GM12864 (cell line): Measurements from ENCODE around the gene SERPINE2.

Experiments
- DNase-seq: peaks from one replicate; pipeline ENCODE4 v3.0.0-alpha.2; 2011; ENCODE audit warnings: low read depth
- H3K4me3 ChIP-seq: 2 replicates; pipeline ENCODE4 v1.5.1; 2011; ENCODE audit warnings: mild to moderate bottlenecking, low read depth, low read length, control low read depth
- CTCF ChIP-seq: IDR thresholded peaks from 2 replicates; pipeline ENCODE4 v1.5.1; 2011; ENCODE audit warnings: low read depth, mild to moderate bottlenecking, moderate library complexity, low read length, control low read depth, inconsistent platforms; ENCODE audit errors: missing control alignments

SERPINE2 gene

DNA sequence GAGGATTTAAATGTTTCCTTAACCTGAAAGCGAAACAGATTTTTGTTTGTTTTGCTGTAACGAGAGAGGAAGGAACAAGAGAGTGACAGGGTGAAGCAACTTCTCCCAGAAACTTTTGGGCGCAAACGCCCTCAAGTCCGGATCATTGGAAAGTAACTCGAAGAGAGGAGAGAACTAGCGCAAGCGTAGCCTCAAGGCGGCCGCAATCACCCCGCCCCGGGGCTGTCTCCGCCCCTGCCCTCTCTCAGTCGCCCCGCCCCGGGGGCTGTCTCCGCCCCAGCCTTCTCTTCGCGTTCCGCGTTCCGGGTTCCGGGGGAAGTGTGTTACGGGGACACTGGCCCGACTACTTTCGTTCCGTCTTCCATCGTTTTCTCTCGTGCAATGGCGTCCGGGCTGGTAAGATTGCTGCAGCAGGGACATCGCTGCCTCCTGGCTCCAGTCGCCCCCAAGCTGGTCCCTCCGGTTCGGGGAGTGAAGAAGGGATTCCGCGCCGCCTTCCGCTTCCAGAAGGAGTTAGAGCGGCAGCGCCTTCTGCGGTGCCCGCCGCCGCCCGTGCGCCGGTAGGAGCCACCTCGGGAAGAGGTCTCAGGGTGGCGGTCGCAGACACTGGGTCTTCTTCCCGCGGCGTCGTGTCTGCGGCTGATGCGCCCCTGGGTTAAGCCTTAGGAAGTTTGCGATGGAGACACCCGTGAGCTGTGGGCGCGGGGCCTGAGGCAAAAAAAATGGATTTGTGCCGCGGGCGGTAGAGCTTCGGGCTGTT lies 81.8 kb downstream of the SERPINE2 start, which contains the start of gene MRPL44:
Gene MRPL44, plus strand, starts transcription at position 372 of the 760 bp plus-strand sequence. Its CDS starts 10 bp downstream, at position 382.
- no peak for TF ChIP-seq CTCF
- peak within 1 kb of the TSS; percentile 71 for H3K4me3 ChIP-seq
- peak; percentile 82 for DNase-seq

GRCh38 chr2:223956300-223956699 lies 82.8 kb downstream of the SERPINE2 start:
- no peak overlapping the region for H3K4me3 ChIP-seq
- no peak for TF ChIP-seq CTCF
- DNase-seq: no peak

GRCh38 chr2:223954401-223954800 lies 84.7 kb downstream of the SERPINE2 start:
- TF ChIP-seq CTCF: no peak
- no peak overlapping the region for H3K4me3 ChIP-seq
- no peak for DNase-seq

- DNase-seq: peak; percentile 66
- no peak overlapping the region for H3K4me3 ChIP-seq
- no peak for TF ChIP-seq CTCF
Measured at GRCh38 chr2:223952280-223952968, 86.7 kb downstream of the SERPINE2 start.

- no peak for DNase-seq
- no peak overlapping the region for H3K4me3 ChIP-seq
- TF ChIP-seq CTCF: no peak
Measured at GRCh38 chr2:223950448-223951347, 88.4 kb downstream of the SERPINE2 start.

- TF ChIP-seq CTCF: peak; percentile 26
- DNase-seq: no peak
- no peak overlapping the region for H3K4me3 ChIP-seq
Measured at GRCh38 chr2:223949241-223949840, 89.7 kb downstream of the SERPINE2 start.
